HG03066 (cell line): Measurements from ENCODE around the gene SPACA6.
"Not testable (repeated sequence)": the region's sequence is repeated elsewhere in the genome, so short reads cannot be mapped to it uniquely, and the experiment has no call there.

Experiments used
- ATAC-seq: cut with Tn5 transposase; IDR thresholded peaks from one replicate; pipeline ENCODE4 v1.9.1; 2021; ENCODE audit warnings: low read depth; ENCODE audit not compliant: unreplicated experiment

Gene SPACA6

GRCh38 chr19:51733742-51734522 lies 40.8 kb downstream of the SPACA6 start:
- ATAC-seq: no peak

- ATAC-seq: no peak
These were observed 42.8 kb downstream of the SPACA6 start for GRCh38 chr19:51735759-51736449.

GRCh38 chr19:51737389-51737788 lies 44.3 kb downstream of the SPACA6 start:
- ATAC-seq: no peak

- ATAC-seq: no peak
These were observed 44.8 kb downstream of the SPACA6 start for GRCh38 chr19:51737924-51738323.

GRCh38 chr19:51738523-51738922 lies 45.4 kb downstream of the SPACA6 start:
- not testable (repeated sequence) for ATAC-seq

- ATAC-seq: no peak
These were observed 46.5 kb downstream of the SPACA6 start for GRCh38 chr19:51739466-51740213.

- no peak for ATAC-seq
These were observed 47.2 kb downstream of the SPACA6 start for GRCh38 chr19:51740356-51740755.

- ATAC-seq: no peak
These were observed 49.7 kb downstream of the SPACA6 start for GRCh38 chr19:51742789-51743188.

GRCh38 chr19:51743405-51743804 lies 50.3 kb downstream of the SPACA6 start:
- no peak for ATAC-seq

GRCh38 chr19:51746731-51747130 lies 53.6 kb downstream of the SPACA6 start:
- no peak for ATAC-seq

GRCh38 chr19:51749979-51750378 lies 56.8 kb downstream of the SPACA6 start:
- no peak for ATAC-seq

GRCh38 chr19:51750400-51751094 lies 57.4 kb downstream of the SPACA6 start:
- no peak for ATAC-seq

GRCh38 chr19:51751655-51752054 lies 58.5 kb downstream of the SPACA6 start, which contains the start of gene FPR1:
Gene FPR1, minus strand, starts transcription at chr19:51751878. Its CDS starts 4,884 bp downstream, at chr19:51746994.
- no peak for ATAC-seq

GRCh38 chr19:51754109-51754508 lies 61.0 kb downstream of the SPACA6 start:
- ATAC-seq: no peak

GRCh38 chr19:51754770-51755169 lies 61.6 kb downstream of the SPACA6 start:
- ATAC-seq: no peak
